Measurements from ENCODE around the gene HIVEP1. TPM values are rescaled to one million over a fixed set of nuclear protein-coding genes. Genes with fewer than 3 reads are reported as not detected.

The HIVEP1 gene
- total RNA-seq, 1 donor from 2014 or later: 21.5 TPM

GRCh38 chr6:11978169-11978987, 33.7 kb upstream of the HIVEP1 start:
- no peak overlapping the region for H3K27ac Mint-ChIP-seq (ENCODE audit: unreplicated experiment)
- no peaks in the 10 kb centered on the region for H3K4me1 Mint-ChIP-seq
- DNase-seq (ENCODE audit: low read depth, low spot score): no peak
- H3K9me3 Mint-ChIP-seq: peaks cover 2% of the 10 kb centered on the region
- no peak overlapping the region for H3K4me3 Mint-ChIP-seq
- TF ChIP-seq, protein P1, sequence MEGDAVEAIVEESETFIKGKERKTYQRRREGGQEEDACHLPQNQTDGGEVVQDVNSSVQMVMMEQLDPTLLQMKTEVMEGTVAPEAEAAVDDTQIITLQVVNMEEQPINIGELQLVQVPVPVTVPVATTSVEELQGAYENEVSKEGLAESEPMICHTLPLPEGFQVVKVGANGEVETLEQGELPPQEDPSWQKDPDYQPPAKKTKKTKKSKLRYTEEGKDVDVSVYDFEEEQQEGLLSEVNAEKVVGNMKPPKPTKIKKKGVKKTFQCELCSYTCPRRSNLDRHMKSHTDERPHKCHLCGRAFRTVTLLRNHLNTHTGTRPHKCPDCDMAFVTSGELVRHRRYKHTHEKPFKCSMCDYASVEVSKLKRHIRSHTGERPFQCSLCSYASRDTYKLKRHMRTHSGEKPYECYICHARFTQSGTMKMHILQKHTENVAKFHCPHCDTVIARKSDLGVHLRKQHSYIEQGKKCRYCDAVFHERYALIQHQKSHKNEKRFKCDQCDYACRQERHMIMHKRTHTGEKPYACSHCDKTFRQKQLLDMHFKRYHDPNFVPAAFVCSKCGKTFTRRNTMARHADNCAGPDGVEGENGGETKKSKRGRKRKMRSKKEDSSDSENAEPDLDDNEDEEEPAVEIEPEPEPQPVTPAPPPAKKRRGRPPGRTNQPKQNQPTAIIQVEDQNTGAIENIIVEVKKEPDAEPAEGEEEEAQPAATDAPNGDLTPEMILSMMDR (conservative IDR thresholded peaks at IDR 0.05): no peak
- no peaks in the 10 kb centered on the region for H3K27me3 Mint-ChIP-seq (ENCODE audit: low read depth)
- no peaks in the 10 kb centered on the region for H3K36me3 Mint-ChIP-seq (ENCODE audit: low read depth)

GRCh38 chr6:11979866-11980265, 32.2 kb upstream of the HIVEP1 start:
- Mint-ChIP-seq H3K4me3 (no peak overlapping the region), H3K9me3 (peaks cover 1% of the 10 kb centered on the region), H3K27me3 (ENCODE audit: low read depth) (no peaks in the 10 kb centered on the region), H3K27ac (ENCODE audit: unreplicated experiment) (no peak overlapping the region), H3K36me3 (ENCODE audit: low read depth) (no peaks in the 10 kb centered on the region), H3K4me1 (no peaks in the 10 kb centered on the region)
- no peak for DNase-seq (ENCODE audit: low read depth, low spot score)
- TF ChIP-seq, protein P1 (conservative IDR thresholded peaks at IDR 0.05): no peak

GRCh38 chr6:11983306-11983705, 28.8 kb upstream of the HIVEP1 start:
- Mint-ChIP-seq H3K27me3 (ENCODE audit: low read depth) (no peaks in the 10 kb centered on the region), H3K36me3 (ENCODE audit: low read depth) (no peaks in the 10 kb centered on the region), H3K4me1 (no peaks in the 10 kb centered on the region), H3K9me3 (no peaks in the 10 kb centered on the region), H3K27ac (ENCODE audit: unreplicated experiment) (no peak overlapping the region), H3K4me3 (no peak overlapping the region)
- no peak for DNase-seq (ENCODE audit: low read depth, low spot score)
- TF ChIP-seq, protein P1 (conservative IDR thresholded peaks at IDR 0.05): no peak

GRCh38 chr6:11987386-11987785, 24.7 kb upstream of the HIVEP1 start:
- Mint-ChIP-seq H3K36me3 (ENCODE audit: low read depth) (no peaks in the 10 kb centered on the region), H3K4me3 (no peak overlapping the region), H3K27me3 (ENCODE audit: low read depth) (no peaks in the 10 kb centered on the region), H3K27ac (ENCODE audit: unreplicated experiment) (no peak overlapping the region), H3K9me3 (no peaks in the 10 kb centered on the region), H3K4me1 (no peaks in the 10 kb centered on the region)
- TF ChIP-seq, protein P1 (conservative IDR thresholded peaks at IDR 0.05): no peak
- no peak for DNase-seq (ENCODE audit: low read depth, low spot score)

GRCh38 chr6:11989386-11989785, 22.7 kb upstream of the HIVEP1 start:
- Mint-ChIP-seq H3K4me1 (no peaks in the 10 kb centered on the region), H3K9me3 (peaks cover 2% of the 10 kb centered on the region), H3K36me3 (ENCODE audit: low read depth) (no peaks in the 10 kb centered on the region), H3K27me3 (ENCODE audit: low read depth) (no peaks in the 10 kb centered on the region), H3K27ac (ENCODE audit: unreplicated experiment) (no peak overlapping the region), H3K4me3 (no peak overlapping the region)
- DNase-seq (ENCODE audit: low read depth, low spot score): no peak
- TF ChIP-seq, protein P1 (conservative IDR thresholded peaks at IDR 0.05): no peak

Measured in neural crest cell (in vitro differentiated cells).